Activated naive CD4-positive, alpha-beta T cell treated with Interleukin-2 at 50 U/mL for 16 hours (primary cell): ENCODE results near the gene DHX16.

Experiments
- DNase-seq: peaks from one replicate; pipeline ENCODE4 v3.0.0-alpha.2; 2020

Gene DHX16

GRCh38 chr6:30691208-30691847 is 18.5 kb upstream of the DHX16 start:
- DNase-seq, result no peak

- peak; percentile 74 for DNase-seq
Observed at GRCh38 chr6:30690403-30691207, 17.8 kb upstream of the DHX16 start, which contains the start of gene NRM. NRM (minus strand) TSS chr6:30690984; CDS start chr6:30690974, 10 bp downstream.

- DNase-seq, result no peak
Observed at GRCh38 chr6:30689985-30690384, 17.2 kb upstream of the DHX16 start.

DNA sequence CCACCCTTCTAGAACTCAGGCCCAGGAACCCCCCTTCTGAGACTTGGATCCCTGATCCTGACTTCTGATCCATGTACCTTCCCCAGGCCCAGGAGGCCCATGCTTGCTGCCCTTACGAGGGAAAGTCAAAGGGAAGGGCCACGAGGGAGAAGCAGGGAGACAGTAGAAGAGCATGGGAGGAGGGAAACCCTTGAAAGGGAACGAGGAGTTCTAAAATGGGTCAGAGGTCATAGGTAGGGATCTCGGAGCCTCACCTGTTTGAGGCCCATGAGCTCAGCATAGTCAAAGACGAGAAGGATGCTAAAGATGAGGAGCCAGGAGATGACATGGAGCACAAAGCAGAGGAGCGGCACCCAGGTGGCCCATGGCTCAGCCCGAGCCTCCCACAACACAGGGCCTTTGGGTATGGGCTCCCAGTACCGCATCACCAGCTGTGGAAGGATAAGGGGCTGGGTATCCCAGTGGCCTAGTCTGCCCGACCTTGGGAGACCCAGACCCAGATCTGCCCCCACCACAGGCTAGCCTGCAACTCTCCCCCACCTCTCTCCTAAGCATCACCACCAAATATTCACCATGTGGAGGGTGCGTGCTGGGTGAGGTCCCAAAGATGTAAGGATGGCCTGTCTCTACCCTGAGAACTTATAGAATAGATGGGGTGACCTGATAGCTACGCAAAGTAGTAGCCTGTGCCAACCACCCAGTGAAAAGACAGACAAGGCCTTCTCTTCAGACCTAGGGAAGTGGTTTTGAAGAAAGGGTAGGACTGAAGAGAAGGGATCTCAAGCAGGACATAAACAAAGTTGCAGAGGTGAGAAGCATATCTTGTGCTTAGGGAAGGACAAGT is 16.4 kb upstream of the DHX16 start:
- DNase-seq, result no peak

DNA sequence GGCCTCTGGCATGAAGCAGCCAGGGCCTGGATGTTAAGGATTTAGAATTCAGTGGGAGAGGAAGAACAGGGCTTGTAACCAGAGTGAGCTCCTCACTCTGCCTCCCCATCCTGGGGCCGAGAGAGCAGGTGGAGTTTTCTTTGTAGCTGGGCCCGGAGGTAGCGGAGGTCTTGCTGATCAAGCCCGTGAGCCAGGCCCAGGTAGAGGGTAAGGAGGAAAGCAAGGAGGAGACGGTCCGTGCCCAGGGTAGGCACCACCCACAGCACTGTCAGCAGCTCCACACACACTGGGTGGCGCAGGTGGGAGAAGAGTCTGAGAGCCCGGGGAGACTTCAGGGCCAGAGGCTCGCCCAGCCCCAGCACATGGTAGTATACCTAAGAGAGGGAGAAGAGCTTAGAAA is 15.8 kb upstream of the DHX16 start:
- DNase-seq, result no peak

DNA sequence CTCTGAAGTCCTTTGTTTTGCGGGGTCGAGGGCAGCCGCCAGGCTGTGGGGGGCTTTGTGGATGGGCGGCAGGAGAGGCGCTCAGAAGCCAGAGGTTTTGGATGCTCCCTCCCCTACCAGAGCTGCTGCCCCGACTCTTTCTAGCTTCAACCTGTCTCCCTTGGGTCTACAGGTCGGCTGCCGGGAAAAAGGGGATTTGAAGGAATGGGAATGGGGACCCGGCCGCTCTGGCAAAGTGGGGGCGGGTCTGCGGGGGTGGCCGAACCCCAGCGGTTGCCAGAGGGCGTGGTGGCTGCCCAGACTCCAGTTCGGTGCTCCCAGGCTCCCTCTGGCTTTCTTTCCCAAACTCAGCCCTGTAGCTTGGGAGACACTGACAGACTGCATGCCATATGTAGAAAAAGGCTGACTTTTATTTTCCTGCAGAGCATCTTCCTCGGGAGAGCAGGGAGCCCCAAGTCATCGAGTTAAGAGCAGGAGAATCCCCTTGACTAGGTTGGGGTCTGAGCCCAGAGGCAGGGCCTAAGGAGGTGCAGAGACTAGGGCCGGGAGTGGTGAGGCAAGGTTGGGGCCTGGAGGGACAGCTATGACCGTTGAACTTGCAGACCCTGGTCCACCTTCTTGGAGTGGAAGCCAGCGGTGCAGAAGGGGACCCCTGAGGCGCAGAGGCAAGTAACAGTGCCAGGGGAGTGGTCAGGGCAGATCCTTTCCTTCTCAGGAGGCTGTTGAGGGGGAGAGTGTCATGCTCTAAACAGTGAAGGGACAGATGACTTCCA is 15.0 kb upstream of the DHX16 start:
- DNase-seq, result no peak

- DNase-seq, result peak; percentile 85
Observed at GRCh38 chr6:30686908-30687658, 14.3 kb upstream of the DHX16 start.

DNA sequence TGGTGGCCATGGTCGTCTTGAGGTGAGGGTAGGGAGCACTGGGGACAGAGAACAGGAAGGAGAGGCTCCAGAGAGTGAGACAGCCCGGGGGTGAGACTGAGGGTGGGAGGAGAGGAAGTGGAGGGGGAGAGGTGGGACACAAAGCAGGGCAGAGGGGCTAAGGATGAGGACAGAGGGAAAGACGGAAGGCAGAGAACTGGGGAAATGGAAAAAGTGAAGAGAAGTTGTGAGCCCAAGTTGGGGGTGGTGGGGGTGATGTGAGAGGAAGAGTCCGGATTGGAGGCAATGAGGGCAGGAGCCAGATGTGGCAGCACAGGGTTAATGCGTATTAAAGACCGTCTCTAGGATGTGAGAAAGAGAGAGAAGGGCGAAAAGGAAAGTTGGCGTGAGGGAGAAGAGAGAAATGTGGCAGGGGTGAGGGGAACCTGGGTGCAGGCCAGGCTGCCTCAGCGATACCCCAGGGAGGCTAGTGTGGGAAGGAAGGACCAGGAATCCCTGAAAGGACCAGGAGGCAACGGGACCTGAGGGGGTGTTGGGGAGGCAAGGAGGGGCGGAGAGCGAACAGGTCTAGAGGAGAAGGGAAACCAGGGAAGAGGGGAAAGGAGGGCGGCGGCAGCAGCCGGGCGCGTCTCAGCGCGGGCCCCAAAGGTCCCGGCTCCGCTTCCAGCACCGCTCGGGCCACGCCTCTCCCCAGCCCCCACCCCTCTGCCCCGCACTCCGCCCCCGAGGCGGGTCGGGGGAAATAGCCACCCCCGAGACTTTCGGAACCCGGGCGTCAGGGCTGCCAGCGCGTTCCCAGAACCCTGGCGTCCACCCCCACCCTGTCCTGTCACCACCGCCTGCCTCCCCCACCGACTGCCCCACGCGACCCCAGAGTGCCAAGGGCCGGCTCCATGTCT is 13.5 kb upstream of the DHX16 start, which contains the start of gene PPP1R18:
TSS of gene PPP1R18 (minus strand) at position 637 of the 899 bp plus-strand sequence. CDS start at position 10, 627 bp downstream.
- peak; percentile 90 for DNase-seq

- DNase-seq, result no peak
Observed at GRCh38 chr6:30685157-30686008, 12.6 kb upstream of the DHX16 start.

DNA sequence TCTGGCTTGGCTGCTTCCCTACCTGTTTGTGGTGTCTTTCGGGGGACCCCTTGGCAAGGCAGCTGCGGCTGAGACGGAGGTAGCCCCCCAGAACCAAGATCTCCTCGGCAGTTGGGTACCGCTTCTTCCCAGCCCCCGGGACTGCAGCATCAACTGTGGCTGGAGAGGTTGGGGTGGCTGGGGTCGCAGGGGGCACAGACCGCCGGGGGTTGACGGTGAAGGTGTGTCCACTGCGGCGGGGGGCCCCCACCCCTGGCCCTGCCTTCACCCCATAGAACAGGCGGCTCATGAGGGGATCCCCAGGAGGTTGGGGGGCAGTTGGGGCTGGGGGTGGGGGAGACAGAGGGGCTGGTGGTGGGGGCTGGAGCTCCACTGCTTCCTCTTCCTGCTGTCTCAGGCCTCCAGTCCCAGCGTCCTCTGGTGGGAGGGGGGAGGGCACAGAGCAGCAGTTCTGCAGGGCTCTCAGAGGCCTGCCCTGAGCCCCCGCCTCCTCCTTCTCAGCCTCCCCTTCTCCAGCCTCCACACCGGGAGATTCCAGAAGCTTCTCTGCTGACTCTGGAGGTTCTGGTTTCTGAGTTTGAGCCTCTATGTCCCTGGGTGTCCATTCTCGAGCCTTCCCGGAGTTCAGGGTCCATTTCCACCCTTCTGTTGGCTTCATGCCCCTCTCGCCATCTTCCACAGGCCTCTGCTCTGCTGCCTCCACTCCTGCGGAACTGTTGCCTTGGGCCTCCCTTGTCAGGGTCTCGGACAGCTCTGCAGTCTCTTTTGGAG is 11.8 kb upstream of the DHX16 start:
- peak; percentile 59 for DNase-seq

GRCh38 chr6:30683980-30684338 is 11.2 kb upstream of the DHX16 start:
- DNase-seq, result no peak

GRCh38 chr6:30683183-30683979 is 10.6 kb upstream of the DHX16 start:
- DNase-seq, result no peak

DNA sequence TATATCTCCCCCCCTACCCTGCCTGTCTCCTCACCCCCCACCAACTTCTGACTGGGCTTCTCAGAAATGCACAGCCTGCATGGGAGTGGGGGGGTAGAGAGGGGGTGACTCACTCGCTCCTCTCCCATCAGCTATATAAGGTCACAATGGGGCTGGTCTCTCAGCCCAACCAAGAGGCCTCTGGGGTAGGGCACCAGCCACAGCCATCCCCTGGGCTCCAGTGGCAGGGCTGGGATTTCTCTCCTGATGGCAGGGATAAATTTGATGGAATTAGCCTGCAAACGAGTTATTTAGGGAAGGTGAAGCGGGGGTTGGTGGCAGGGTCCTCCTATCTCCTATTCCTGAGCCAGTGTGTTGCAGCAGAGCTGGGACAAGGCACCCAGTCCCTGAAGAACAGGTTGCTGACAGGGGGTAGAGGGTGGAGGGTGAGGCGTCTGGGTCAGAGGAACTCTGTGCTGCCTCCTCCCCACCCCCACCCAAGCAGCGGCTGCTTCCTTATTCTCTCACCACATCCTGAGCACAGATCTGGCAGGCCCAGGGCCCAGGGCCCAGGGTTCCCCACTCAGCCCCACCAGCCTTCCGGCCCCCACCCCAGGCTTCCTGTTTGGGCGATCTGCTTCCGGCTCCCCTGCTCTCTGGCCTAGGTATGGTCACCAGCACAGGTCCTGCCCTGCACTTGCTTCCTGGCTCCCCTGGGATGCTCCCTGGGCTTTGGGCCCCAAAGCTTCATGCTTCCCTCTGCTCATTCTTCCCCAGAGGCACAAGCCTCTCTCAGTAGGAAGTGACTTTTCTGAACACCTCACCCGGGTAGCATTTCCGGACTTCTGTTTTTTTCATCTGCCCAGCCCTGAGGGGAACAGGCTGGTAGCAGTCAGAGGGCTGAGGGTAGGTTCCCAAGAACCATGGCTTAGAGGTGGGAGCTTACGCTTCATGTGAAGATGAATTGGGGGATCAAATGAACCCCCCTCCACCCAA is 9.6 kb upstream of the DHX16 start:
- DNase-seq, result peak; percentile 86

DNA sequence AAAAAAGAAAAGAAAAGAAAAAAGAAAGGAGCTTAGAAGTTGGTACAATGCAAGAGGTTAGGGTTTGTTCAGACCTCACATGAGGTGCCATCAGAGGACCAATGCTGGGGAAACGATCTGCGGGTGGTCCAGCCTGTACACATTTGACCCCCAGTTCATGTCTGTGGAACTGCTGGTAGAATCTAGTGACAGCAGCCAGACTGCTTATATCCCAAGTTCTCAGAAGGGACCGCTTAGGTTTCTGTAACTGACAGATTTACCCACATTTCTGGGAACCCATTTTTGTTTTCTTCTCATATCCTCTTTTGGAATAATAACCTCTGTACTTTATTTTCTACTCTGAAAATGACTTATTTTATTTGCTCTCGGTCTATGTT is 8.9 kb upstream of the DHX16 start:
- no peak for DNase-seq

DNA sequence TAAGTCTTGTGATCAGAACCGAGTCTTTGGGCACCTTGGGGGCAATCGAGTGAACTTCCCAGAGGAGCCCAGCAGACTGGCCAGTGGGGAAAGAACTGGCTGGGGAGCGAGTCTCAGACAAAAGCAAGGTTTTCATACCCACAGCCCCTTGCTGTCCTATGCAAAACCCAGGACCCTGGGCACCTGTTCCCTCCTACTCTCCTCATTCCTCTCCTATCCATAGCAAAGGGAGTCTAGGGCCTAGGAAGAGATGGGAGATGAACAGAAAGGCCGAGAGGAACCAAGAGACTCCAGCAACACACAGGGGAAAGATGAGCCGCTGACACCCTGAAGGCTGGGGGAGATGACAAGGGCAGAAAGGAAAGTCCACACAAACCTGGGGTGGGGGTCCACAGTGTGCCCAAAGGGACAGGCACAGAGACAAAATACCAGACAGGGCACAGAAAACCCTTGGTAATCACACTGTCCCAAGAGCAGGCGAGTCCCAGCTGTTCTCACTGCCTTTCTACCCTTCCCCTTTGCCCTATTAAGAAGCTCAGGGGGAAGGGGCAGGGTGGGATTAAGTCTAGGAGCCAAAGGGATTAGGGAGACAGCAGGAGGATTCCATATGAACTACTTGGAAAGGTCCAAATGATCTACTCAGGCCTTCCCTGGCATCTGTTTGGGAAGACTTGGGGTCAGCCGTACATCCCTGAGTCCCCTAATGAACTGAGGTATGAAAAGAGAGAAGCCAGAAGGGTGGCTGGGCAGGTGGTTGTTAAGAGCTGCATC is 7.1 kb upstream of the DHX16 start:
- no peak for DNase-seq
